ENCODE measurements around the gene LRRC49.
"Not testable (repeated sequence)": the region's sequence is repeated elsewhere in the genome, so short reads cannot be mapped to it uniquely, and the experiment has no call there.

Gene LRRC49

DNA sequence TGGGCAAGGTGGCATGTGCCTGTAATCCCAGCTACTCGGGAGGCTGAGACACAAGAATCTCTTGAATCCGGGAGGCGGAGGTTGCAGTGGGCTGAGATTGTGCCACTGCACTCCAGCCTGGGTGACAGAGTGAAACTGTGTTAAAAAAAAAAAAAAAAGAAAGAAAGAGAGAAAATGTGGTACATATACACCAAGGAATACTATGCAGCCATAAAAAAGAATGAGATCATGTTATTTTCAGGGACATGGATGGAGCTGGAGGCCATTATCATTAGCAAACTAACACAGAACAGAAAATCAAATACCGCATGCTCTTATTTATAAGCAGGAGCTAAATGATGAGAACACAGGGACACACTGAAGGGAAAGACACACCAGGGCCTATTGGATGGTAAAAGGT is 111.9 kb downstream of the LRRC49 start:
- H2AK5ac ChIP-seq (ENCODE audit: low read length); H3K9ac ChIP-seq (ENCODE audit: low read length); H3K4ac ChIP-seq (ENCODE audit: low read depth, low read length); H2BK15ac ChIP-seq (replicated peaks; ENCODE audit: low read depth); H3K23ac ChIP-seq (ENCODE audit: low read length); H4K8ac ChIP-seq (ENCODE audit: low read depth, low read length); H3K4me3 ChIP-seq (ENCODE audit: low read length); DNase-seq; H3K27ac ChIP-seq (ENCODE audit: low read depth, low read length); H2BK5ac ChIP-seq (ENCODE audit: low read length); H3K79me1 ChIP-seq (ENCODE audit: low read length); H3K4me2 ChIP-seq (ENCODE audit: low read length); H3K4me1 ChIP-seq (ENCODE audit: control insufficient read depth, low read depth, low read length); H3K27me3 ChIP-seq (ENCODE audit: insufficient read depth, low read length, poor library complexity); H2BK120ac ChIP-seq (ENCODE audit: low read depth, low read length); H4K5ac ChIP-seq (ENCODE audit: low read length); H3K56ac ChIP-seq (ENCODE audit: low read length); H3K36me3 ChIP-seq (ENCODE audit: control insufficient read depth, insufficient read depth, low read length); H3K79me2 ChIP-seq (ENCODE audit: control insufficient read depth, insufficient read depth, low read length); H3K18ac ChIP-seq (ENCODE audit: low read length): not testable (repeated sequence)
- no CpG with 5 or more reads among the region's 4 CpGs for WGBS (ENCODE audit: extremely low coverage, insufficient coverage, low lambda C conversion rate)

DNA sequence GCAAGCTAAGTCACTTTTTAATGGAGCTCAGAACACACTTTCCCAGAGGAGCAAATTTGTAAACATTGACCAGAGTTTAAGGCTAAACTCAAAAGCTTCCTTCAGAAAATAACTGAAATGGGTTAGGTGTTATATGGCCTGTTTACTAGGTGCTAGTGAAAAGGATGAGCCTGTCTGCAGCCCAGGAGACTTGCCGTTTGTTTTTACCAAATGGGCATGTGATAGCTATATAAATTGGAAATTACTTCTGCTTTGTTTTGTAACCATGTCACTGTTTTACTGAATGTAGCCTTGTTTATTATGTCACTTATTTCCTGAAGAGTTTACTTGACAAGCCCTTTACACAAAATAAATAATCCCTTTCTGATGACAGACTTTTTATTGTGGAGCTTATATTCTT is 113.3 kb downstream of the LRRC49 start:
- Histone ChIP-seq H3K18ac (ENCODE audit: low read length) (no peak overlapping the region), H3K23ac (ENCODE audit: low read length) (no peak overlapping the region), H3K4me2 (ENCODE audit: low read length) (no peak overlapping the region), H3K36me3 (ENCODE audit: control insufficient read depth, insufficient read depth, low read length) (no peaks in the 10 kb centered on the region), H4K5ac (ENCODE audit: low read length) (no peak overlapping the region), H2BK5ac (ENCODE audit: low read length) (no peak overlapping the region), H2BK15ac (replicated peaks; ENCODE audit: low read depth) (no peak overlapping the region), H3K79me2 (ENCODE audit: control insufficient read depth, insufficient read depth, low read length) (no peaks in the 10 kb centered on the region), H4K8ac (ENCODE audit: low read depth, low read length) (no peak overlapping the region), H2BK120ac (ENCODE audit: low read depth, low read length) (no peak overlapping the region), H3K4me1 (ENCODE audit: control insufficient read depth, low read depth, low read length) (no peaks in the 10 kb centered on the region), H3K56ac (ENCODE audit: low read length) (no peak overlapping the region), H2AK5ac (ENCODE audit: low read length) (no peak overlapping the region), H3K79me1 (ENCODE audit: low read length) (no peaks in the 10 kb centered on the region), H3K4ac (ENCODE audit: low read depth, low read length) (no peak overlapping the region), H3K27me3 (ENCODE audit: insufficient read depth, low read length, poor library complexity) (no peaks in the 10 kb centered on the region), H3K27ac (ENCODE audit: low read depth, low read length) (no peak overlapping the region), H3K4me3 (ENCODE audit: low read length) (no peak overlapping the region), H3K9ac (ENCODE audit: low read length) (no peak overlapping the region)
- WGBS (ENCODE audit: extremely low coverage, insufficient coverage, low lambda C conversion rate) = no CpG with 5 or more reads among the region's 1 CpG
- no peak for DNase-seq

GRCh38 chr15:71008250-71008870 is 115.7 kb downstream of the LRRC49 start:
- no peaks in the 10 kb centered on the region for H3K27me3 ChIP-seq (ENCODE audit: insufficient read depth, low read length, poor library complexity)
- no peaks in the 10 kb centered on the region for H3K79me1 ChIP-seq (ENCODE audit: low read length)
- no CpG with 5 or more reads among the region's 2 CpGs for WGBS (ENCODE audit: extremely low coverage, insufficient coverage, low lambda C conversion rate)
- H3K23ac ChIP-seq (ENCODE audit: low read length) = no peak overlapping the region
- H2BK5ac ChIP-seq (ENCODE audit: low read length) = no peak overlapping the region
- H3K4me2 ChIP-seq (ENCODE audit: low read length) = no peak overlapping the region
- H2AK5ac ChIP-seq (ENCODE audit: low read length) = no peak overlapping the region
- no peak overlapping the region for H3K9ac ChIP-seq (ENCODE audit: low read length)
- no peaks in the 10 kb centered on the region for H3K79me2 ChIP-seq (ENCODE audit: control insufficient read depth, insufficient read depth, low read length)
- no peak overlapping the region for H2BK120ac ChIP-seq (ENCODE audit: low read depth, low read length)
- no peaks in the 10 kb centered on the region for H3K36me3 ChIP-seq (ENCODE audit: control insufficient read depth, insufficient read depth, low read length)
- no peak overlapping the region for H3K4me3 ChIP-seq (ENCODE audit: low read length)
- H4K5ac ChIP-seq (ENCODE audit: low read length) = no peak overlapping the region
- no peak overlapping the region for H3K18ac ChIP-seq (ENCODE audit: low read length)
- H4K8ac ChIP-seq (ENCODE audit: low read depth, low read length) = no peak overlapping the region
- no peak overlapping the region for H3K27ac ChIP-seq (ENCODE audit: low read depth, low read length)
- H3K56ac ChIP-seq (ENCODE audit: low read length) = no peak overlapping the region
- no peaks in the 10 kb centered on the region for H3K4me1 ChIP-seq (ENCODE audit: control insufficient read depth, low read depth, low read length)
- DNase-seq = no peak
- no peak overlapping the region for H3K4ac ChIP-seq (ENCODE audit: low read depth, low read length)
- H2BK15ac ChIP-seq (replicated peaks; ENCODE audit: low read depth) = no peak overlapping the region

DNA sequence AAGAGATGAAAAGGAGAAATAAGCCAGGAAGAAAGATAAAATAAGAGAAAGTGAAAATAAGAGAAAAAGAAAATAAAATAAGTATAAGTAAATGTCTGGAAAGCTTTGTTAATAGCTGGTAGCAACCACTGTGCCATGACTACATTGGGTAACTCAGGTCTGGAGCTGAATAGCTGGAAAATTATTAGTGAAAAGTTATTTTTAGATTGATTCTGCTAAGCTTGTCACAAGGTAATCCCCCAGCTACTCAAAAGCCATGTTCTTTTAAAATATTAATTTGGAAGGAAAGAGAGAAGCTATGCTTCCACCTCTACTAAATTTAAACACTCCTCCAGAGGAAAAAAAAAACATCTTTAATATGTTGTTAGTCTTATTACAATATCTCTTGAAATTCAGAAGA is 117.8 kb downstream of the LRRC49 start:
- no peak overlapping the region for H3K4me2 ChIP-seq (ENCODE audit: low read length)
- H2AK5ac ChIP-seq (ENCODE audit: low read length) = no peak overlapping the region

DNA sequence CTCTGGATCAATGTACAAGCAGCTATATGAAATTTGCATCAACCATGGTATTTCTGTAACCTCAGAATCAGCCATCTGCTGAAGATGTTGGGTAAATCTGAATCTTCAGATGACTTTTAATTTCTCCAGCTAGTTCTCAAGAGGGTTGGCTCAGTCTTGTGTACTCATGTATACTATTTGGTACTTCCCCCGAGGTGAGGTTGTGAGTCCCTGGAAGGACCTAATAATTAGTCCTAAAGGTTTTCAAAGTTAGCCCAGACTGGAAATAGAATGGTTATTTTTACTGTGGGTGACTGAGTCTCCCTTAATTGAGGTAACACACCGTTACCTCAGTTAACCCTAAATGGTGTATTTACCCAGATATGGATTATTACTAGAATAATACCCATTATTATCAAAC is 118.4 kb downstream of the LRRC49 start:
- H3K27me3 ChIP-seq (ENCODE audit: insufficient read depth, low read length, poor library complexity) = no peaks in the 10 kb centered on the region
- H3K4me2 ChIP-seq (ENCODE audit: low read length) = no peak overlapping the region
- H2BK120ac ChIP-seq (ENCODE audit: low read depth, low read length) = no peak overlapping the region
- H2AK5ac ChIP-seq (ENCODE audit: low read length) = no peak overlapping the region
- H3K9ac ChIP-seq (ENCODE audit: low read length) = no peak overlapping the region
- no peaks in the 10 kb centered on the region for H3K36me3 ChIP-seq (ENCODE audit: control insufficient read depth, insufficient read depth, low read length)
- H3K79me2 ChIP-seq (ENCODE audit: control insufficient read depth, insufficient read depth, low read length) = no peaks in the 10 kb centered on the region
- no peak overlapping the region for H2BK15ac ChIP-seq (replicated peaks; ENCODE audit: low read depth)
- H3K4me3 ChIP-seq (ENCODE audit: low read length) = no peak overlapping the region
- no peaks in the 10 kb centered on the region for H3K4me1 ChIP-seq (ENCODE audit: control insufficient read depth, low read depth, low read length)
- H3K18ac ChIP-seq (ENCODE audit: low read length) = no peak overlapping the region
- H3K4ac ChIP-seq (ENCODE audit: low read depth, low read length) = no peak overlapping the region
- no peak overlapping the region for H4K8ac ChIP-seq (ENCODE audit: low read depth, low read length)
- no peak overlapping the region for H3K27ac ChIP-seq (ENCODE audit: low read depth, low read length)
- no peaks in the 10 kb centered on the region for H3K79me1 ChIP-seq (ENCODE audit: low read length)
- no peak overlapping the region for H3K23ac ChIP-seq (ENCODE audit: low read length)
- no peak overlapping the region for H3K56ac ChIP-seq (ENCODE audit: low read length)
- DNase-seq = no peak
- H4K5ac ChIP-seq (ENCODE audit: low read length) = no peak overlapping the region
- no CpG with 5 or more reads among the region's 2 CpGs for WGBS (ENCODE audit: extremely low coverage, insufficient coverage, low lambda C conversion rate)
- no peak overlapping the region for H2BK5ac ChIP-seq (ENCODE audit: low read length)

More for the DNA sequence above, 117.8 kb downstream of the LRRC49 start:
- Histone ChIP-seq H3K79me1 (ENCODE audit: low read length) (no peaks in the 10 kb centered on the region), H3K36me3 (ENCODE audit: control insufficient read depth, insufficient read depth, low read length) (no peaks in the 10 kb centered on the region), H2BK15ac (replicated peaks; ENCODE audit: low read depth) (no peak overlapping the region), H4K8ac (ENCODE audit: low read depth, low read length) (no peak overlapping the region), H3K4me3 (ENCODE audit: low read length) (no peak overlapping the region), H3K27me3 (ENCODE audit: insufficient read depth, low read length, poor library complexity) (no peaks in the 10 kb centered on the region), H2BK120ac (ENCODE audit: low read depth, low read length) (no peak overlapping the region), H3K56ac (ENCODE audit: low read length) (no peak overlapping the region), H2BK5ac (ENCODE audit: low read length) (no peak overlapping the region), H3K18ac (ENCODE audit: low read length) (no peak overlapping the region), H4K5ac (ENCODE audit: low read length) (no peak overlapping the region), H3K27ac (ENCODE audit: low read depth, low read length) (no peak overlapping the region), H3K9ac (ENCODE audit: low read length) (no peak overlapping the region), H3K4me1 (ENCODE audit: control insufficient read depth, low read depth, low read length) (no peaks in the 10 kb centered on the region), H3K79me2 (ENCODE audit: control insufficient read depth, insufficient read depth, low read length) (no peaks in the 10 kb centered on the region), H3K4ac (ENCODE audit: low read depth, low read length) (no peak overlapping the region), H3K23ac (ENCODE audit: low read length) (no peak overlapping the region)
- DNase-seq = no peak

- Histone ChIP-seq H3K18ac (ENCODE audit: low read length) (no peak overlapping the region), H3K4me3 (ENCODE audit: low read length) (no peak overlapping the region), H3K56ac (ENCODE audit: low read length) (no peak overlapping the region), H3K27ac (ENCODE audit: low read depth, low read length) (no peak overlapping the region), H3K9ac (ENCODE audit: low read length) (no peak overlapping the region), H2BK120ac (ENCODE audit: low read depth, low read length) (no peak overlapping the region), H3K79me1 (ENCODE audit: low read length) (no peaks in the 10 kb centered on the region), H3K23ac (ENCODE audit: low read length) (no peak overlapping the region), H4K8ac (ENCODE audit: low read depth, low read length) (no peak overlapping the region), H3K36me3 (ENCODE audit: control insufficient read depth, insufficient read depth, low read length) (no peaks in the 10 kb centered on the region), H3K4me2 (ENCODE audit: low read length) (no peak overlapping the region), H2BK5ac (ENCODE audit: low read length) (no peak overlapping the region), H2BK15ac (replicated peaks; ENCODE audit: low read depth) (no peak overlapping the region), H4K5ac (ENCODE audit: low read length) (no peak overlapping the region), H3K4me1 (ENCODE audit: control insufficient read depth, low read depth, low read length) (no peaks in the 10 kb centered on the region), H2AK5ac (ENCODE audit: low read length) (no peak overlapping the region), H3K79me2 (ENCODE audit: control insufficient read depth, insufficient read depth, low read length) (no peaks in the 10 kb centered on the region), H3K27me3 (ENCODE audit: insufficient read depth, low read length, poor library complexity) (no peaks in the 10 kb centered on the region), H3K4ac (ENCODE audit: low read depth, low read length) (no peak overlapping the region)
- WGBS (ENCODE audit: extremely low coverage, insufficient coverage, low lambda C conversion rate) = no CpG with 5 or more reads among the region's 1 CpG
- DNase-seq = peak; percentile 31
These were observed 119.0 kb downstream of the LRRC49 start for GRCh38 chr15:71011503-71012155.

All from mesendoderm (in vitro differentiated cells).